Thyroid gland (tissue), 4 donors: ENCODE measurements around the gene RPAP2.

Source experiments
- POLR2A ChIP-seq, 2 donors: fragments of 450-650 bp; IDR thresholded peaks; one replicate each; pipeline ENCODE4 v1.6.1; 2017; ENCODE audit warnings: antibody characterized with exemption in 2 of 2, mild to moderate bottlenecking in 2 of 2, moderate library complexity in 1 of 2
- TF ChIP-seq, protein P1 (sequence below), 6 experiments: fragments of 200-600 bp in 3 of 6; fragments of 450-650 bp in 3 of 6; sonication (generic) in 3 of 6; IDR thresholded peaks; one replicate each; pipeline ENCODE4 v1.5.1; 2016 to 2019; ENCODE audit warnings: antibody characterized with exemption in 6 of 6, mild to moderate bottlenecking in 2 of 6, inconsistent platforms in 1 of 6, moderate library complexity in 1 of 6

DNA sequence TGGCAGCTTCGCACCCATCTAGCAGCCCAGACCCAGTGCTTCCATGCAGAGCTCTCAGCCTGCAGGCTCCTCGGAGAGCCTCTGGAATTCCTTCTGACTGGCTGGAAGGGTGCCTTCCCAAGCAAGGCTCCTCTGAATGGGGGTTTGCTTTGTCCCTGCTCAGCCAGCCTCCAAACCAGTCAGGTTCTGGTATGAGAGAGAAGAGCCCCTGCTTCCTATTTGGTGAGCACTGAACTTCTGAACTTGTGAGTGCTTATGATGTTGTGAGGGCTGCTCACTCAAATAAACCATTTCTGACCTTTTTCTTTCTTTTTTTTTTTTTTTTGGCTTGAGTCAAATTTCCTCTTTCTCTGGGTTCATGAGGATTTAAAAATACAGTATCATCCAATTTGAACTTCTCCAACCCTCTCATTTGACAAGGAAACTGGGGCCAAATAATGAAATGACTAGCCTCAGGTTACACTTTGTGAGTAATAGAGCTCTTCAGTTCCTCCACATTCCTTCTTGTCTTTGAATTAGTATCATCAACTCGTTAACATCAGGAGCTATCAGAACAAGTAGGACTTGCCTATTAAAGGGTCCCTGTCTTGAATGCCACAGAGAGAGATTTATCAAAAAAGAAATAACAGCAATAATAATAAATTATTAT lies 148.3 kb downstream of the RPAP2 start:
- TF ChIP-seq, protein P1, sequence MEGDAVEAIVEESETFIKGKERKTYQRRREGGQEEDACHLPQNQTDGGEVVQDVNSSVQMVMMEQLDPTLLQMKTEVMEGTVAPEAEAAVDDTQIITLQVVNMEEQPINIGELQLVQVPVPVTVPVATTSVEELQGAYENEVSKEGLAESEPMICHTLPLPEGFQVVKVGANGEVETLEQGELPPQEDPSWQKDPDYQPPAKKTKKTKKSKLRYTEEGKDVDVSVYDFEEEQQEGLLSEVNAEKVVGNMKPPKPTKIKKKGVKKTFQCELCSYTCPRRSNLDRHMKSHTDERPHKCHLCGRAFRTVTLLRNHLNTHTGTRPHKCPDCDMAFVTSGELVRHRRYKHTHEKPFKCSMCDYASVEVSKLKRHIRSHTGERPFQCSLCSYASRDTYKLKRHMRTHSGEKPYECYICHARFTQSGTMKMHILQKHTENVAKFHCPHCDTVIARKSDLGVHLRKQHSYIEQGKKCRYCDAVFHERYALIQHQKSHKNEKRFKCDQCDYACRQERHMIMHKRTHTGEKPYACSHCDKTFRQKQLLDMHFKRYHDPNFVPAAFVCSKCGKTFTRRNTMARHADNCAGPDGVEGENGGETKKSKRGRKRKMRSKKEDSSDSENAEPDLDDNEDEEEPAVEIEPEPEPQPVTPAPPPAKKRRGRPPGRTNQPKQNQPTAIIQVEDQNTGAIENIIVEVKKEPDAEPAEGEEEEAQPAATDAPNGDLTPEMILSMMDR (IDR thresholded peaks at IDR 0.05), result no peak
- TF ChIP-seq POLR2A (IDR thresholded peaks at IDR 0.05), result no peak
